ENCODE results near the gene MEIS1. TPM values are rescaled to one million over a fixed set of nuclear protein-coding genes. Genes with fewer than 3 reads are reported as not detected.

The MEIS1 gene
- total and polyA plus RNA-seq, 2 of the 8 experiments (the other 6 are each of a cell fraction or from before 2014, with no cell fraction given): 0.17 to 1.2 TPM

- TF ChIP-seq CHD7 (IDR thresholded peaks at IDR 0.05; ENCODE audit: insufficient replicate concordance, low read length) (no peak), BCL11A (IDR thresholded peaks at IDR 0.05; ENCODE audit: low read depth in 2 of 2, low read length in 2 of 2) (no peak), SP2 (IDR thresholded peaks at IDR 0.05; ENCODE audit: low read length) (no peak), CTBP2 (IDR thresholded peaks at IDR 0.05; ENCODE audit: borderline replicate concordance, insufficient read depth, insufficient read length, low read length) (peak; percentile 40), CREB1 (IDR thresholded peaks at IDR 0.05) (no peak), ZNF274 (IDR thresholded peaks at IDR 0.05; ENCODE audit: borderline replicate concordance, extremely low read depth, low read length) (no peak), NANOG (IDR thresholded peaks at IDR 0.05; ENCODE audit: insufficient read depth, low read depth, low read length, poor library complexity, severe bottlenecking) (no peak), CHD1 (IDR thresholded peaks at IDR 0.05; ENCODE audit: low read depth, low read length) (no peak), SUZ12 (IDR thresholded peaks at IDR 0.05; ENCODE audit: low read length) (peak; percentile 95), EGR1 (IDR thresholded peaks at IDR 0.05; ENCODE audit: borderline replicate concordance, low read depth, low read length) (no peak), SRF (IDR thresholded peaks at IDR 0.05; ENCODE audit: low read depth, low read length) (no peak)
These were observed 146.6 kb downstream of the MEIS1 start (continued) for GRCh38 chr2:66581339-66582103.

Measured in H1 (cell line).